GM12875 (cell line): ENCODE data around the gene KASH5.

ENCODE experiments used
- H3K4me3 ChIP-seq: one replicate; pipeline ENCODE4 v1.5.1; 2011; ENCODE audit warnings: low read depth, low read length, control low read depth
- TF ChIP-seq, protein P1 (sequence below): IDR thresholded peaks from 2 replicates; pipeline ENCODE4 v1.5.1; 2011; ENCODE audit warnings: low read depth, mild to moderate bottlenecking, control low read depth, inconsistent platforms, low read length, moderate library complexity, borderline replicate concordance; ENCODE audit not compliant: insufficient read depth

The KASH5 gene

DNA sequence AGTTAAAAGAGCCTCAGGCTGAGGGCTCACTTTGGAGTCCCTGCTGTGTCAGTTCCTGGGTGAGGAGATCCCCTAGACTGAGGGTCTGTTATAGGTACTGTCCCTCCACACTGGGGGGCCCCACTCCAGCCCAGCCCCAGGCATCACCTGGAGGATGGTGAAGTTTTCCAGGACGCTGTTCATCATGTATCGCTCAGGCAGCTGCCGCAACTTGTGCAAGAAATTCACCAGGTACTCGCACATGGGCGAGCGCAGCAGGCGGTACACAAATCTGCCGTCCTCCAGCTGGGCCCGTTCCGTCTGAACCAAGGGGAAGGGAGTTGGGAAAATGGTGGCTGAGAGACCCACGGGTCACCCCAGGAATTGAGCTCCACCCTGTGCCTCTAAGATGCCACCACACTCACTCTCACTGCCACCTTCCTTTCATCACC lies 45.7 kb upstream of the KASH5 start:
- H3K4me3 ChIP-seq, result no peak overlapping the region
- TF ChIP-seq, protein P1, sequence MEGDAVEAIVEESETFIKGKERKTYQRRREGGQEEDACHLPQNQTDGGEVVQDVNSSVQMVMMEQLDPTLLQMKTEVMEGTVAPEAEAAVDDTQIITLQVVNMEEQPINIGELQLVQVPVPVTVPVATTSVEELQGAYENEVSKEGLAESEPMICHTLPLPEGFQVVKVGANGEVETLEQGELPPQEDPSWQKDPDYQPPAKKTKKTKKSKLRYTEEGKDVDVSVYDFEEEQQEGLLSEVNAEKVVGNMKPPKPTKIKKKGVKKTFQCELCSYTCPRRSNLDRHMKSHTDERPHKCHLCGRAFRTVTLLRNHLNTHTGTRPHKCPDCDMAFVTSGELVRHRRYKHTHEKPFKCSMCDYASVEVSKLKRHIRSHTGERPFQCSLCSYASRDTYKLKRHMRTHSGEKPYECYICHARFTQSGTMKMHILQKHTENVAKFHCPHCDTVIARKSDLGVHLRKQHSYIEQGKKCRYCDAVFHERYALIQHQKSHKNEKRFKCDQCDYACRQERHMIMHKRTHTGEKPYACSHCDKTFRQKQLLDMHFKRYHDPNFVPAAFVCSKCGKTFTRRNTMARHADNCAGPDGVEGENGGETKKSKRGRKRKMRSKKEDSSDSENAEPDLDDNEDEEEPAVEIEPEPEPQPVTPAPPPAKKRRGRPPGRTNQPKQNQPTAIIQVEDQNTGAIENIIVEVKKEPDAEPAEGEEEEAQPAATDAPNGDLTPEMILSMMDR, result no peak

DNA sequence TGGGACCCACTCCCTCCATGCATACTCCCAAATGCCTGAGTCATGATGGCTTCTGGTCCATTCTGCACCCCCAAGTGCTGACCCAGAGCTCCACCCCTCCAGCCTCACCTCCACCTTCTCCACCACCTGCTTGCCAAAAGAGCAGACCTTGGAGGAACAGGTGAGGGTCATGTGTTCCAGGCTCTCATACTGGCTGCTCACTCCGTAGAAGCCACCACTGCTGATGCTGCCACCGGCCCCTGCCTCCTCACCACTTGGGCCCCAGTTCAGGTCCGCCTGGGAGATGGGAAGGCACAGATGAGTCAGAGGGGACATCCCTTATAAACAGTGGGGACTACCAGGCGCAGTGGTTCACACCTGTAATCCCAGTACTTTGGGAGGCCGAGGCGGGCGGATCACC lies 44.9 kb upstream of the KASH5 start:
- TF ChIP-seq, protein P1, result no peak
- no peak overlapping the region for H3K4me3 ChIP-seq

DNA sequence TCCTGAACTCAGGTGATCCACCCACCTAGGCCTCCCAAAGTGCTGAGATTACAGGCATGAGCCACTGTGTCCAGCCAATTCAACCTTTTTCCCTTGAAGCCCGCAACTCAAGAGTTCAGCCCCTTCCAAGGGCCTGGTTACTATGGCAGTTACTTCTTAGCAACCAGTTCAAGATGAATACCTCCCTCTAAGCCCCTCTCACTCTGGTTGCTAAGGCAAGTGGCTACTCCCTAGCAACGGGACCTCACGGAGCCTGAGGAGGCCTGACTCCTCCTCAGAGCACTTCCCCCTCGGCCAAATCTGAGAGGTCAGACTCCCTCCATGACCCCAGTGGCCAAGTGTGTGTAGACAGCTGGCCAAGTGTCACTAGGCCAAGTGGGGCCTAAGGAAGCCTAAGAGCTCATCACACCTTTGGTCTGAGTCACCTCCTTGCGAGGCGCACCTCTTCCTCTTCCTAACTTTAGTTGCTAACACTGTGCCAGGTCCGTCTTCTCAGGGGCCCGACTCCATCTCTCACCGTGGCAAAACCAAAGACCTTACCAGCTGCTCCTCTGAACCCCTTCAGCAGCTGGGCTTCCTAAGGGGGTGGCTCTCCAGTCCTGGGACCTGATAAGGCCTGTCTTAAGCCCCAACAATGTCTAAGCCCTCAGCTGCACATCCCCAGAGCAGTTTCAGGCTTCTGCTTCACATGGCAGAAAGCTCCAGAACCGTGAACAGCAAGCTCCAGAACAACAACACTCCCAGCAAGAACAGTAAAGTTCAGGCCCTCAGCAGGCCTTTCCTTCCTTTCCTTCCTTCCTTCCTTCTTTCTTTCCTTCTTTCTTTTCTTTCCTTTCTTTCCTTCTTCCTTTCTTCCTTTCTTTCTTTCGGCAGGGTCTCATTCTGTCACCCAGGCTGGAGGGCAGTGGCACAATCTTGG lies 43.3 kb upstream of the KASH5 start:
- H3K4me3 ChIP-seq, result no peak overlapping the region
- TF ChIP-seq, protein P1, result no peak

DNA sequence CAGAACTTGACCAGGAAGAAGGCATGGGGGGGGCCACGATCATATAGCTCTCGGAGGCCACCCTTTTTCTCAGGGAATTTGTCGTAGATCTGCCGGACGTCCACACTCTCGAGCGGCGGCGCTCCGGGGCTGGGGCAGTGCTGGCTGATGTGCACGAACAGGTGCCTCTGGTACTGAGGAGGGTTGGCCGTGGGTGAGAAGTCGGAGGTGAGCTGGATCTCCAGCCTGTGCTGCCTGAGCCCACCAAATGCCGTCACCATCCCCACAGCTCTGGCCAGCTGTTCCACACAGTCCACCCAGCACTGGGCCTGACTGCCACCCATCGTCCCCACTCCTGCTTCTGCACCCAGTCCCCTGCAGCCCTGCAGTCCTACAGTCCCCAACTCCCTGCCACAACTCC lies 40.9 kb upstream of the KASH5 start:
- no peak overlapping the region for H3K4me3 ChIP-seq
- TF ChIP-seq, protein P1, result no peak

DNA sequence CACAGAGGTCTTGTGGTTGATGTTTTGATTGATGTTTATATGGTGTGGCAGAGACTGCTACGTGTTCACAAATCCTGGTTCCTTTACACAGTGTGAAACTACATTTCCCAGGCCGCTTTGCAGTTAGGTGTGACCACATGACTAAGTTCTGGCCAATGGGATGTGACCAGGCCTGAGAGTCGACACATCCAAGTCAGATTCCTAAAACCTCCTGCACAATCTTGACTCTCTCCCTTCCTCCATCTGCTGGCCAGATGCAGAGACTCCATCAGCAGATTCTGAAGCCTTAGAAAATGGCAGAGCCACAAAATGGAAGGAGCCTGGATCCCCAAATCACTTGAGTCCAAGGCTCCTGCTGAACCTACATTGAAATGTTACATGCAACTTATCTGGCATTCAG lies 40.2 kb upstream of the KASH5 start:
- no peak overlapping the region for H3K4me3 ChIP-seq
- TF ChIP-seq, protein P1, result no peak

DNA sequence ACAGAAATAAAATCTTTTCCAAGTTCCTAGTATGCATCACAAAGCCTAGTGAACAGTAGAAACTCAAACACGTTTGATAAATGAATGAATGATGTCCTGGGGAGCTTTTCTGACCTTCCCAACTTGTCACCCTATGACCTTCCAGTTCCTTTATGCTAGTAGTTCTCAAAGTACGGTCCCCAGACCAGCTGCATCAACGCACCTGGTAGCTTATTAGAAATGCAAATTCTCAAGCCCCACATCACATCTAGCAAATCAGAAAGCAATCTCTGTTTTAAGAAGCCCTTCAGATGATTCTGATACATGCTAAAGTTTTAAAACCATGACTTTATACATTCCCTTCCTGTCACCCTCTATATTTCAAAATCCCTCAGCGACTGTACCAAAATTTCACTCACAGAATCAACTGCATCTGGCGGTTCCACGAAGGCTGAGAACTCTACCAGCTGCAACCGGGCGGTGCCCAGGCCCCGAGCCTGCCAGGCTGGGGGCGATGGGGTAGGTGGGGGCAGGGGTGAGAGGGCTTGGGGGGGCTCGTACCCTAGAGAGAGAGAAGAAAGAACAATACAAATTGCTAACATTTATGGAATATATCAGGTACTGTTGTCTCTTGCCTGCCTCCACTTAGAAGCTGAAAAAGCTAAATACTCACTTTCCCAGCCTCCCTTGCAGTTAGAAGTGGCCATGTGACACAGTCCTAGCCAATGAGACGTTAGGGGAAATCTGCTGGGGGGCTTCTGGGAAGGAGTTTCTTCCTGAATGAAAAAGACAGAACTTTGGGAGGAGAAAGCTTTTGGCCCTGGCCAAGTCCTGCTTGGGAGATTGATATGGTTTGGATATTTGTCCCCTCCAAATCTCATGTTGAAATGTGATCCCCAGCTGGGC lies 39.5 kb upstream of the KASH5 start:
- H3K4me3 ChIP-seq, result no peak overlapping the region
- TF ChIP-seq, protein P1, result no peak
